ENCODE results near the gene AP1S1.

DNA sequence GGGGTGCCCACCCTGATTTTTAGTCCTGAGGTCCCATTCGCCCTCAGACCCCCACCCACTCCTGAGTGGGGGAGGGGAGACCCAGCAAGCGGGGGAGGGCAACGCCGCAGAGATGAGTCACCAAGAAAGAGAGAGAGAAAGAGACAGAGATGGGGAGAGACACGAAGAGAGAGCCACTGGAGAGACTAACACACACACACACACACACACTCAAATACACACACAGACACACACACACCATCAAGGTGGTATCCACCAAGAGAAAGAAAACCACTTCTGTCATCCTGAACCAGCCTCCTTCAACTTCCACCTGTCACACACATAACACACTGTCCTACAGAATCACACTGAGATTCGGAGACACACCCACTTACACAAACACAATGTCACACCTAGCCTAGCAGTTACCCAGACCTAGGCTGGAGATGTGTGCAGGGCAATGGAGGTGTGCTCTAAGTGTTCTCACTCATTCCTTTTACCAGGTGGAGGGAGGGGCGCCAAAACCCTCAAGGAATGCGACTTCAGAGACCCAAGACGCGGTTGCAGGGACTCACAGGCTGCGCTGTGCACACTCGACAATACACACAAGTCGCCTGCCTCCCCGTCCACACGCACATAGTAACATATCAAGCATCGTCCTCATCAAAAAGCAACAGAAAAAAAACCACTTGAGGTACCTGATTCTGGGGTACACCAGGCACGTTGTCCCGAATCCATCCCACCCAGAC lies 15.0 kb downstream of the AP1S1 start:
- TF ChIP-seq, protein P1, sequence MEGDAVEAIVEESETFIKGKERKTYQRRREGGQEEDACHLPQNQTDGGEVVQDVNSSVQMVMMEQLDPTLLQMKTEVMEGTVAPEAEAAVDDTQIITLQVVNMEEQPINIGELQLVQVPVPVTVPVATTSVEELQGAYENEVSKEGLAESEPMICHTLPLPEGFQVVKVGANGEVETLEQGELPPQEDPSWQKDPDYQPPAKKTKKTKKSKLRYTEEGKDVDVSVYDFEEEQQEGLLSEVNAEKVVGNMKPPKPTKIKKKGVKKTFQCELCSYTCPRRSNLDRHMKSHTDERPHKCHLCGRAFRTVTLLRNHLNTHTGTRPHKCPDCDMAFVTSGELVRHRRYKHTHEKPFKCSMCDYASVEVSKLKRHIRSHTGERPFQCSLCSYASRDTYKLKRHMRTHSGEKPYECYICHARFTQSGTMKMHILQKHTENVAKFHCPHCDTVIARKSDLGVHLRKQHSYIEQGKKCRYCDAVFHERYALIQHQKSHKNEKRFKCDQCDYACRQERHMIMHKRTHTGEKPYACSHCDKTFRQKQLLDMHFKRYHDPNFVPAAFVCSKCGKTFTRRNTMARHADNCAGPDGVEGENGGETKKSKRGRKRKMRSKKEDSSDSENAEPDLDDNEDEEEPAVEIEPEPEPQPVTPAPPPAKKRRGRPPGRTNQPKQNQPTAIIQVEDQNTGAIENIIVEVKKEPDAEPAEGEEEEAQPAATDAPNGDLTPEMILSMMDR (optimal IDR thresholded peaks at IDR 0.05 in 1 of 3, IDR thresholded peaks at IDR 0.05 in 1 of 3, conservative IDR thresholded peaks at IDR 0.05 in 1 of 3; ENCODE audit: extremely low read depth in 1 of 3, insufficient read depth in 2 of 3, low read length in 3 of 3), result no peak
- no peak for TF ChIP-seq EZH2 (IDR thresholded peaks at IDR 0.05; ENCODE audit: low read length)

Measured in keratinocyte (primary cell).